Mesangial cell (primary cell): ENCODE data around the gene CDK10. TPM values are rescaled to one million over a fixed set of nuclear protein-coding genes. Genes with fewer than 3 reads are reported as not detected.

Experiments
- total RNA-seq: library from RNA; depleted of rRNA; stranded (reverse); fragments of >200 nt; gene quantifications from 2 replicates; pipeline ENCODE4 v1.2.3, GENCODE V29; 2015

CDK10 gene
- 74.3 and 76.7 TPM in 2 replicates for total RNA-seq

DNA sequence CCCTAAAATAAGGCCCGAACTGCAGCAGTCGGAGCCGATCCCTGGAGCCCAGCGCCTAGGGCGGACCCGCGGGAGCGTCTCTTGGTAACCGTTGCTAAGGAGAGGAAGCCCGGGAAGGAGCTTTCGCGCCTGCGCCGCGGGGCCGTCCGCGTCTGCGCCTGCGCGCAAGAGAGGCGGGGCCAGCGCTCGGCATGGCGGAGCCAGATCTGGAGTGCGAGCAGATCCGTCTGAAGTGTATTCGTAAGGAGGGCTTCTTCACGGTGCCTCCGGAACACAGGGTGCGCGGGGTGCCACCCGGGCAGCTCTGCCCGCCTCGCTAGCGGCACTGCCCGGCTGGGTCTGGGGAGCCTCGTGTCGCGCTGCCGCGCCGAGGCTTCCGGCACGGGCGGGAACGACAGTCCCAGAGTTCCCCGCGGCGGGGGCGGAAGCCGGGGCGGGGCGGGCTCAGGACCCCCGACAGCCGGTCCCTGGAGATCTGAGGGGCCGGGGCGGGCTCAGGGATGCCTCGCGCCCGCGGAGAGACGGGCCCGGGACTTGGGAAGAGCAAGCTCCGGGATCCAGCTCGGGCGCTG lies at the start of gene CDK10:
Gene CDK10 (plus strand): TSS at position 170 of the 572 bp plus-strand sequence. CDS start 22 bp downstream, at position 192.

DNA sequence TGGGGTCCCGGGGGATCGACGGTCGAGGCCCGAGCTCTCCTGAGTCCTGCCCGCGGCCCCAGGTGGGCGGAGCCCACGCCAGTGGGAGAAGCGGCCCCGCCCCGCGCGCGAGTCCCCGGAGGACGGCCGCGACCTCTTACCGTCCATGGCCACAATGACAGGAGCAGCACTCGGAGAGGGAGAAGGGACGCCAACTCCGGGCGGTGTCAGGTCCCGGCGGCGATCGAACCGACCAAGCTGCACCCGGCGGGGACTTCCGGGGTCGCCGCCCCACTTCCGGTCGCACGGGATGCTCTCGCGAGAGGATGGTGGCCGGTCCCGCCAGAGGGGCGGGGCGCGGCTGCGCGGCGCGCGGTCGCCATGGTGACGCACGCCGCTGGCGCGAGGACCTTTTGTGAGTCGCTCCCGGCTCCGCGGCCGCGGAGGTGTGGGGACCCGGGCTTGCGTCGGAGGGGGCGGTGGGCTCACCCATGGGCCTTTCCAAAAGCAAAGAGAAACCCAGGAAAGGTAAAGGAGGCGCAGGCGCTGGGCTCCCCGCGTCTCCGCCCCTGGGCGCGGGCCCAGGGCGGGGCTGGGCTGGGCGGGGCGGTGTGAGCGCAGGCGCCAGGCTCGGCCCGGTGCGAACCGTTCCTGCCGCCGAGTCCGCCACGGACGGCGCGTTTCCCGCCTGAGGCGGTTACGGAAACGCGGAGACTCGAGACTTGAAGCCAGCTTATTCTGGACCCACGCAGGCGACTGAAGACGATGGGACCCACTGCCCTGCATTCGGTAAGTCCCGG lies 28.9 kb upstream of the CDK10 start, which contains the start of the genes CHMP1A and SPATA33:
Gene CHMP1A (minus strand): TSS at position 267 of the 779 bp plus-strand sequence. CDS start 120 bp downstream, at position 147.
Gene SPATA33 (plus strand): TSS at position 395 of the 779 bp plus-strand sequence. CDS start 76 bp downstream, at position 471.

GRCh38 chr16:89701425-89702406 lies 15.2 kb downstream of the CDK10 start, which contains the start of gene SPATA2L:
SPATA2L (minus strand) TSS chr16:89701705; CDS start chr16:89701232, 473 bp downstream.

DNA sequence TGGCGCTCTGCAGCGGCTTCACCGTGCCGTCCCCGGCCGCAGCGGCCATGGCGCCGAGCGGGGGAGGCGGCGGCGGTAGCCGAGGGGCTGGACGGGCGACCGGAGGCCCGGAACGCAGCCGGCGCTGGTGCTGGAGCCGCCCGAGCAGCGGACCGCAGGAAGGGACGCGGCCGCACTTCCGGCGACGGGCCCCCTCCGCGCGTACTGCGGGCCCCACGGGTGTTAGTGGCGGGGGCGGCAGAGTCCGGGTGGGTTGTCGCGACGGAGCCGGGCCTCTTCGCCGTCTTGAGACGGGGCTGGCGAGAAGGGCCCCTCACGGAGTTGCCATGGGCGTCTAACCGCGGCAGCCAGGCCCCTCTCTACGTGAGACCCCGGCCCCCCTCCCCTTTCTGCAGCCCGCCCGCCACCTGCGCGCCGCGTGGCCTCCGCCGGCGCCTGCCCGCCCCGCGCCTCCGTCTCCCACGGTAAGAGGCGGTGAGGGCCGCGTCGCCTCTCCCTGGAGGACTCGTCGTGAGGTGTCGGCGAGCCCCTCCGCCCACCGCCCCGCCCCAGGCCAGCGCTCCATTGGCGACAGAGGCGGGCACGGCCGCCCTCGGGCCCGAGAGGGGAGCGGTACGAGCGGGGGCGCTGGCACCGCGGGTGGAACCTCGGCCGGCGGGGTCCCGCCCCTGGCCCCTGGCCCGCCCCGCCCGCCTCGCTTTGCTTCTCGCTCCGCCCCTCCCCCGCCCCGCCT lies 34.5 kb downstream of the CDK10 start, which contains the start of the genes VPS9D1 and ZNF276:
Gene VPS9D1 (minus strand): TSS at position 86 of the 733 bp plus-strand sequence. CDS start 37 bp downstream, at position 49.
Gene ZNF276 (plus strand): TSS at position 725 of the 733 bp plus-strand sequence. CDS start 104 bp downstream, outside the sequence.

Other genes with a start within 250 kb of the CDK10 start
- gene ANKRD11, start 196.1 kb upstream of the CDK10 start, total RNA-seq, result 74.6 and 78.3 TPM in 2 replicates
- 113 and 119 TPM in 2 replicates for gene SPG7, start 178.3 kb upstream of the CDK10 start, total RNA-seq
- 5,235 and 7,154 TPM in 2 replicates for gene RPL13, start 126.0 kb upstream of the CDK10 start, total RNA-seq
- 60.1 and 66.8 TPM in 2 replicates for gene CPNE7, start 110.9 kb upstream of the CDK10 start, total RNA-seq
- gene DPEP1, start 73.0 kb upstream of the CDK10 start, total RNA-seq, result 1.5 and 29.3 TPM in 2 replicates
- gene CHMP1A, start 29.0 kb upstream of the CDK10 start, total RNA-seq, result 82.9 and 106 TPM in 2 replicates
- 7.5 and 9.9 TPM in 2 replicates for gene SPATA33, start 28.9 kb upstream of the CDK10 start, total RNA-seq
- 8.1 and 20.7 TPM in 2 replicates for gene SPATA2L, start 15.0 kb downstream of the CDK10 start, total RNA-seq
- gene VPS9D1, start 34.2 kb downstream of the CDK10 start, total RNA-seq, result 5.4 and 22.3 TPM in 2 replicates
- gene ZNF276, start 34.8 kb downstream of the CDK10 start, total RNA-seq, result 11.7 and 24.8 TPM in 2 replicates
- 7.7 and 38.1 TPM in 2 replicates for gene FANCA, start 130.0 kb downstream of the CDK10 start, total RNA-seq
- gene SPIRE2, start 141.8 kb downstream of the CDK10 start, total RNA-seq, result 1.5 and 5.8 TPM in 2 replicates
- gene TCF25, start 186.9 kb downstream of the CDK10 start, total RNA-seq, result 103 and 206 TPM in 2 replicates
- 2.9 and 4.3 TPM in 2 replicates for gene MC1R, start 232.2 kb downstream of the CDK10 start, total RNA-seq
- 488 and 691 TPM in 2 replicates for gene TUBB3, start 236.7 kb downstream of the CDK10 start, total RNA-seq